CD14-positive monocyte (primary cell): ENCODE data around the gene FRRS1L. TPM values are rescaled to one million over a fixed set of nuclear protein-coding genes. Genes with fewer than 3 reads are reported as not detected.

Experiments used
- DNase-seq, 3 donors: peaks; one replicate each; pipeline ENCODE4 v3.0.0-alpha.2; 2011 to 2022
- H2AFZ ChIP-seq: 2 replicates; pipeline ENCODE4 v1.6.0; 2012; ENCODE audit warnings: mild to moderate bottlenecking, low read depth, low read length, inconsistent platforms; ENCODE audit not compliant: insufficient read depth, poor library complexity, severe bottlenecking
- H3K27ac ChIP-seq, 2 donors: 1 replicate in 1 of 2; 2 replicates in 1 of 2; pipeline ENCODE4 v1.5.1; 2012 to 2013; ENCODE audit warnings: low read length in 2 of 2, control low read depth in 1 of 2, inconsistent platforms in 1 of 2, low read depth in 1 of 2, mild to moderate bottlenecking in 1 of 2
- H3K27me3 ChIP-seq, 2 donors: one replicate each; pipeline versions ENCODE4 v1.6.0 to v1.6.1; 2011 to 2013; ENCODE audit warnings: low read length in 2 of 2; ENCODE audit not compliant: control insufficient read depth in 2 of 2, insufficient read depth in 2 of 2
- H3K36me3 ChIP-seq, 2 donors: replicated peaks in 1 of 2; 1 replicate in 1 of 2; 2 replicates in 1 of 2; pipeline versions ENCODE4 v1.5.1 to v1.6.1; 2012 to 2013; ENCODE audit warnings: low read length in 2 of 2, control low read depth in 1 of 2, inconsistent platforms in 1 of 2, mild to moderate bottlenecking in 1 of 2; ENCODE audit not compliant: insufficient read depth in 2 of 2, control insufficient read depth in 1 of 2
- H3K4me1 ChIP-seq, 2 donors: 1 replicate in 1 of 2; 2 replicates in 1 of 2; pipeline versions ENCODE4 v1.5.1 to v1.6.1; 2012 to 2013; ENCODE audit warnings: low read length in 2 of 2, control low read depth in 1 of 2, inconsistent platforms in 1 of 2, mild to moderate bottlenecking in 1 of 2, moderate library complexity in 1 of 2; ENCODE audit not compliant: insufficient read depth in 2 of 2, control insufficient read depth in 1 of 2
- H3K4me2 ChIP-seq: replicated peaks from 2 replicates; pipeline ENCODE3; 2012; ENCODE audit warnings: low read length, moderate library complexity, mild to moderate bottlenecking; ENCODE audit not compliant: poor library complexity, severe bottlenecking; ENCODE audit errors: extremely low read depth
- H3K4me3 ChIP-seq, 3 experiments: fragments of 200-600 bp in 1 of 3; sonication (generic) in 1 of 3; replicated peaks in 1 of 3; 1 replicate in 2 of 3; 2 replicates in 1 of 3; pipeline ENCODE4 v1.5.1; 2011 to 2013; ENCODE audit warnings: low read length in 3 of 3, mild to moderate bottlenecking in 3 of 3, control low read depth in 2 of 3, low read depth in 2 of 3, inconsistent platforms in 1 of 3, moderate library complexity in 1 of 3
- H3K79me2 ChIP-seq: 2 replicates; pipeline ENCODE4 v1.6.0; 2012; ENCODE audit warnings: mild to moderate bottlenecking, control low read depth, inconsistent platforms, low read length, moderate library complexity; ENCODE audit not compliant: insufficient read depth
- H3K9ac ChIP-seq: 2 replicates; pipeline ENCODE4 v1.6.0; 2017; ENCODE audit warnings: low read length, mild to moderate bottlenecking; ENCODE audit not compliant: insufficient read depth, poor library complexity, severe bottlenecking
- H3K9me3 ChIP-seq, 2 donors: replicated peaks in 1 of 2; 1 replicate in 1 of 2; 2 replicates in 1 of 2; pipeline versions ENCODE4 v1.5.1 to v1.6.1; 2012 to 2013; ENCODE audit warnings: low read length in 2 of 2, control low read depth in 1 of 2; ENCODE audit not compliant: control insufficient read depth in 1 of 2, insufficient read depth in 1 of 2
- H4K20me1 ChIP-seq: 2 replicates; pipeline ENCODE4 v1.6.0; 2012; ENCODE audit warnings: mild to moderate bottlenecking, low read length, control low read depth, moderate library complexity; ENCODE audit not compliant: insufficient read depth
- H3K27ac Mint-ChIP-seq, 7 donors: one replicate each; pipeline ENCODE4 v1.8.0; 2020; ENCODE audit warnings: mild to moderate bottlenecking in 7 of 7, mixed read lengths in 7 of 7, moderate library complexity in 6 of 7, inconsistent platforms in 2 of 7
- H3K27me3 Mint-ChIP-seq, 3 donors: one replicate each; pipeline ENCODE4 v1.8.0; 2021 to 2022; ENCODE audit warnings: low read depth in 3 of 3, mild to moderate bottlenecking in 3 of 3, mixed read lengths in 3 of 3, moderate library complexity in 3 of 3, inconsistent platforms in 1 of 3
- H3K36me3 Mint-ChIP-seq, 2 donors: one replicate each; pipeline ENCODE4 v1.8.0; 2020; ENCODE audit warnings: mixed read lengths in 2 of 2, inconsistent platforms in 1 of 2, mild to moderate bottlenecking in 1 of 2
- H3K4me1 Mint-ChIP-seq: one replicate; pipeline ENCODE4 v1.8.0; 2020; ENCODE audit warnings: mild to moderate bottlenecking, mixed read lengths
- H3K4me3 Mint-ChIP-seq, 2 donors: one replicate each; pipeline ENCODE4 v1.8.0; 2020; ENCODE audit warnings: mild to moderate bottlenecking in 2 of 2, mixed read lengths in 2 of 2, moderate library complexity in 1 of 2
- H3K9me3 Mint-ChIP-seq, 7 donors: one replicate each; pipeline ENCODE4 v1.8.0; 2020 to 2022; ENCODE audit warnings: mixed read lengths in 7 of 7, mild to moderate bottlenecking in 6 of 7, moderate library complexity in 6 of 7, inconsistent platforms in 2 of 7
- WGBS: methylation state at CpG from one replicate; pipeline ENCODE4 v1.1.5; 2013; ENCODE audit warnings: missing lambda C conversion rate; ENCODE audit not compliant: insufficient coverage; 5-methylcytosine and 5-hydroxymethylcytosine counted together
- intact Hi-C, 2 donors: fragments of 100-400 bp; cut with micrococcal nuclease; formaldehyde crosslinking; loops; one replicate each; pipeline versions ENCODE4 v1.15.0 to v1.15.1; 2023
- polyA plus RNA-seq, 3 donors: library from polyadenylated mRNA; depleted of rRNA in 1 of 3; unstranded in 2 of 3; stranded (reverse) in 1 of 3; fragments of 300-500 nt in 2 of 3; fragments of >200 nt in 1 of 3; fragmentation: Illumina TruSeq in 2 of 3; gene quantifications; 1 replicate in 2 of 3; 2 replicates in 1 of 3; pipeline ENCODE4 v1.2.3, GENCODE V29; 2012 to 2021
- TF ChIP-seq, protein P1 (sequence below): fragments of 200-600 bp; IDR thresholded peaks from one replicate; pipeline ENCODE4 v1.8.0; 2022; ENCODE audit warnings: antibody characterized with exemption, mild to moderate bottlenecking

The FRRS1L gene
- polyA plus RNA-seq, 3 donors, result not detected

- 40% methylated on average over 1 of the region's 4 CpGs for WGBS
- H3K27me3 Mint-ChIP-seq, result peaks cover 6 to 21% (median 14%) of the 10 kb centered on the region in 3 donors
These were observed 36.8 kb upstream of the FRRS1L start for GRCh38 chr9:109203761-109204360.

DNA sequence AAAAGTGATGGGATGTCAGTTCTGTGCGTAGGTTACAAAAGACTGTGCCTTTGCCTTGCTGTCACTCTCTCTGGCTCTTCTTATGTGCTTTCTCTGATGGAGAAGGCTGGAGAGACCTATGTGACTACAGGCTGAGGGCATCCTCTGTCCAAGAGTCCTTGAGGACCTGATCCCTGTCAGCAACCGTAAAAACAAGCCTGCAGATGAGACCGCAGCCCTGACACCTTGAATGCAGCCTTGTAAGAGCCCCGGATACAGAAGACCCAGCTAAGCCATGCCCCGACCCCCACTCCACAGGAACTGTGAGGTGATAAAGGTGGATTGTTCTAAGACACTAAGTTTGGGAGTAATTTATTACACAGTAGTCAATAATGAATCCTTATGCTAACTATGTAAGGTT, 32.6 kb upstream of the FRRS1L start:
- Histone ChIP-seq H3K4me1 (no peaks in the 10 kb centered on the region), H2AFZ (no peak overlapping the region), H3K27ac (no peak overlapping the region), H3K4me2 (no peak overlapping the region), H3K79me2 (no peaks in the 10 kb centered on the region), H3K9me3 (no peaks in the 10 kb centered on the region), H3K27me3 (peaks cover 0 to 2% of the 10 kb centered on the region in 2 donors), H3K4me3 (no peak overlapping the region), H3K36me3 (no peaks in the 10 kb centered on the region), H4K20me1 (no peaks in the 10 kb centered on the region), H3K9ac (no peak overlapping the region)
- intact Hi-C loops, result no loop called here
- peaks cover 6 to 17% (median 11%) of the 10 kb centered on the region in 3 donors for H3K27me3 Mint-ChIP-seq
- TF ChIP-seq, protein P1, sequence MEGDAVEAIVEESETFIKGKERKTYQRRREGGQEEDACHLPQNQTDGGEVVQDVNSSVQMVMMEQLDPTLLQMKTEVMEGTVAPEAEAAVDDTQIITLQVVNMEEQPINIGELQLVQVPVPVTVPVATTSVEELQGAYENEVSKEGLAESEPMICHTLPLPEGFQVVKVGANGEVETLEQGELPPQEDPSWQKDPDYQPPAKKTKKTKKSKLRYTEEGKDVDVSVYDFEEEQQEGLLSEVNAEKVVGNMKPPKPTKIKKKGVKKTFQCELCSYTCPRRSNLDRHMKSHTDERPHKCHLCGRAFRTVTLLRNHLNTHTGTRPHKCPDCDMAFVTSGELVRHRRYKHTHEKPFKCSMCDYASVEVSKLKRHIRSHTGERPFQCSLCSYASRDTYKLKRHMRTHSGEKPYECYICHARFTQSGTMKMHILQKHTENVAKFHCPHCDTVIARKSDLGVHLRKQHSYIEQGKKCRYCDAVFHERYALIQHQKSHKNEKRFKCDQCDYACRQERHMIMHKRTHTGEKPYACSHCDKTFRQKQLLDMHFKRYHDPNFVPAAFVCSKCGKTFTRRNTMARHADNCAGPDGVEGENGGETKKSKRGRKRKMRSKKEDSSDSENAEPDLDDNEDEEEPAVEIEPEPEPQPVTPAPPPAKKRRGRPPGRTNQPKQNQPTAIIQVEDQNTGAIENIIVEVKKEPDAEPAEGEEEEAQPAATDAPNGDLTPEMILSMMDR, result no peak
- 94% methylated on average over 3 of the region's 5 CpGs for WGBS
- H3K9me3 Mint-ChIP-seq, result peaks cover 0 to 2% (median 0%) of the 10 kb centered on the region in 7 donors
- no peak for DNase-seq
- H3K4me1 Mint-ChIP-seq, result no peaks in the 10 kb centered on the region
- no peaks in the 10 kb centered on the region for H3K36me3 Mint-ChIP-seq
- H3K4me3 Mint-ChIP-seq, result no peak overlapping the region
- H3K27ac Mint-ChIP-seq, result no peak overlapping the region

More at GRCh38 chr9:109203761-109204360, 36.8 kb upstream of the FRRS1L start:
- Mint-ChIP-seq H3K27ac (no peak overlapping the region), H3K4me3 (no peak overlapping the region), H3K9me3 (peaks cover 0 to 5% (median 0%) of the 10 kb centered on the region in 7 donors), H3K4me1 (no peaks in the 10 kb centered on the region), H3K36me3 (no peaks in the 10 kb centered on the region)
- no peaks in the 10 kb centered on the region for H4K20me1 ChIP-seq
- H3K4me3 ChIP-seq, result no peak overlapping the region
- no peaks in the 10 kb centered on the region for H3K4me1 ChIP-seq
- no peaks in the 10 kb centered on the region for H3K79me2 ChIP-seq
- H3K9ac ChIP-seq, result no peak overlapping the region
- TF ChIP-seq, protein P1, result no peak
- H2AFZ ChIP-seq, result no peak overlapping the region
- no peaks in the 10 kb centered on the region for H3K36me3 ChIP-seq
- DNase-seq, result no peak
- peaks cover 0 to 6% of the 10 kb centered on the region in 2 donors for H3K27me3 ChIP-seq
- no peak overlapping the region for H3K27ac ChIP-seq
- no peak overlapping the region for H3K4me2 ChIP-seq
- intact Hi-C loops, result no loop called here
- H3K9me3 ChIP-seq, result no peaks in the 10 kb centered on the region
